Stimulated activated CD8-positive, alpha-beta memory T cell treated with anti-CD3 and anti-CD28 coated beads, Interleukin-2, amount 100 ng/mL, for 48 hours (primary cell): ENCODE measurements around the gene GNB1L.
"Not testable (repeated sequence)": the region's sequence is repeated elsewhere in the genome, so short reads cannot be mapped to it uniquely, and the experiment has no call there.

Experiments used
- DNase-seq, 2 donors: peaks; one replicate each; pipeline ENCODE4 v3.0.0-alpha.2; 2020; ENCODE audit warnings: low read depth in 2 of 2

The GNB1L gene

GRCh38 chr22:19889951-19890350 lies 35.3 kb upstream of the GNB1L start:
- no peak for DNase-seq

DNA sequence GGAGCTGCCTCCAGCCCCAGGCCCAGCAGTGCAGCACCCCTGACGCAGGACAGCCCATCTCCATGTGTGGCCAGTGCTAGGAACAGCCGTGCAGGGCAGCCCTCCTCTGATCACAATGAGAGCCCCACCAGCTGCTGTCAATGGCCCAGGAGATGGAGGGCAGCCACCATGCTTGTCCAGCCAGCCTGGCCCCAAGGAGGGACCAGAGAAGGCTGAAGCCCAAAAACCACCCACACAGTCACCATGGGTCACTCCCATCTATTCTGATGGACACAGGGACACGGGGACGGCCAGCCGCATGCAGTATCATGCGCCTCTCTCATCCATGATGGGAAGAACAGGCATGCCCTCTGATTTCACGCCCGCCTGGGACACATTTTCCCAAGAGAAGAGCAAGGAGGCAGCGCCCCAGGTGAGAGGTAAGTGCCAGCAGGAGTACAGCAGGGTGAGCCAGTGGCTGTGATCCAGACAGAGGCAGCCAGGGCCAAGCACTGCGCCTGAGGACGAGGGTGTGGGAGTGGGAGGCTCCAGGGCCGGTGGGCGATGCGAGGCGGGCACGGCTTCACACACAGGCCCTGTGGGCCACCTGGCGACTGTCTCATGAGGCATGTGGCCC lies 33.6 kb upstream of the GNB1L start:
- no peak for DNase-seq

GRCh38 chr22:19887256-19887985 lies 32.7 kb upstream of the GNB1L start:
- DNase-seq, result no peak

GRCh38 chr22:19886605-19887255 lies 32.1 kb upstream of the GNB1L start:
- DNase-seq, result no peak

DNA sequence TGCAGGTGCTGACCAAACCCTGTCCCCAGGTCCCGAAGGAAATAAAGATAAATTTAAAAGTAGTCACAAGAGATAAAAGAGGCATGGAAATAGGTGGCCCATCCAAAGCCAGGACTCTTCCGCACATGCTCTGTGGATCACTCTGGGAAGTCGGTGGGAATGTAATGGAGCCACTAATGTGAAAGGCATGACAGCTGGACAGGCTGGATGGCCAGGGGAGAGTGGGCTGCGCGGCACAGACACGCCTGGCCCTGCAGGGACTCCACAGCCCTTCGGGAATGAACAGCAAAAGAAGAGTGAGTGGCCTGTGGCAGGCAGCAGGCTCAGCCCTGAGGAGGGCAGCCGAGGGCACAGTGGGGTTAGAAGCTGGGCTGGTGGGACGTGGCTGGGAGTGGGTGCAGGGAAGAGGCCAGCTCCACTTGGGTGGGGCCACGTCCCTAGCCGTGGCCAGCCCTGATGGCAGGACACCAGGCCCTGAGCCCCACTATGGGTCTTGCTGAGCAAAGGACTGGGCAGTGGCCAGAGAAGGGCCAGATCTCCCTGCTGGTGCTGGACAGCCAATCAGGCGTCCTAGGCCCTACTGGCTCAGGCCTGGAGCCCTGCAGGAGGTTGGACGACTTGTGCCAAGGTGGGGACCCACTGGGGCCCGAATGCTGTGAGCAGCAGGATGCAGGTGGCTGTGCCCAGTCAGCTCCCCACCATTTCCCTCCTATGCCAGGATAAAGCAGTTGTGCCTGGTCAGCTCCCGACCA lies 31.3 kb upstream of the GNB1L start:
- no peak for DNase-seq

GRCh38 chr22:19884954-19885751 lies 30.5 kb upstream of the GNB1L start:
- DNase-seq, result no peak

DNA sequence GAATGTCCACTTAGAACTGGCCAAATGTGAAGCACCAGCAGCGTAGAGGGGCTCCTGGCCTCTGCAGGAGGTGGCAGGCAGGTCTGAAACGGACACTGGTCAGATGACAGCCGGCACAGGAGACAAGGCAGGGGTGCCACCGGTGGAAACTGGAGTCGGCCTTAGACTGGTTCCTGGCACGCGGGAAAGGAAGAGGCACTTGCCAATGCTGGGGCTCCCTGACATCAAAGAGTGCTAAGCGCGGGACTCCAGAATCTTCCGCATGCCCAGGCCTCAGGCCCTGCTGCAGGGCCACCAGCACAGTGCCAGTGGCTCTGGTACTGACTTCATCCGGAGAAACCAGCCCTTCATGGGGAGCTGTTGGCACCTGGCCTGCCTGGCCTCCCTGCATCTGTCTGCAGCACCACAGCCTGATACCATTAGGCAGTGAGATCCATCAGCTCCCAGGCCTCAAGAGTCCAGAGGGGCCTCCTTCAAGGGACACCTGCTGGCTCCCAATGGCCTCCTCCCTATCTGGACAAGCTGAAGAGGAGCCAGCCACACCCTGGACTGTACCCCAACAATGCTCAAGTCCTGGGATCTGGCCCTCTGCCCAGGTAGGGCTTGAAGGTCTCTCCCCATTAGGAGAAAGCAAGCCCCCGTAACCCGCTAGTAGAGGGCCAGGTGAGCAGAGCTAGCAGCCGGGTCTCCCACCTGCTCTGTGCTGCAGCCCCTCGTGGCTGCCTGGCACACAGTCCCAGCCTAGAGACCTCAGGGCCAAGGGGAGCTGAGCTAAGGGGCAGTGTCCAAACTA lies 29.7 kb upstream of the GNB1L start:
- no peak for DNase-seq

- not testable (repeated sequence) for DNase-seq
Observed at GRCh38 chr22:19883446-19883845, 28.8 kb upstream of the GNB1L start.

DNA sequence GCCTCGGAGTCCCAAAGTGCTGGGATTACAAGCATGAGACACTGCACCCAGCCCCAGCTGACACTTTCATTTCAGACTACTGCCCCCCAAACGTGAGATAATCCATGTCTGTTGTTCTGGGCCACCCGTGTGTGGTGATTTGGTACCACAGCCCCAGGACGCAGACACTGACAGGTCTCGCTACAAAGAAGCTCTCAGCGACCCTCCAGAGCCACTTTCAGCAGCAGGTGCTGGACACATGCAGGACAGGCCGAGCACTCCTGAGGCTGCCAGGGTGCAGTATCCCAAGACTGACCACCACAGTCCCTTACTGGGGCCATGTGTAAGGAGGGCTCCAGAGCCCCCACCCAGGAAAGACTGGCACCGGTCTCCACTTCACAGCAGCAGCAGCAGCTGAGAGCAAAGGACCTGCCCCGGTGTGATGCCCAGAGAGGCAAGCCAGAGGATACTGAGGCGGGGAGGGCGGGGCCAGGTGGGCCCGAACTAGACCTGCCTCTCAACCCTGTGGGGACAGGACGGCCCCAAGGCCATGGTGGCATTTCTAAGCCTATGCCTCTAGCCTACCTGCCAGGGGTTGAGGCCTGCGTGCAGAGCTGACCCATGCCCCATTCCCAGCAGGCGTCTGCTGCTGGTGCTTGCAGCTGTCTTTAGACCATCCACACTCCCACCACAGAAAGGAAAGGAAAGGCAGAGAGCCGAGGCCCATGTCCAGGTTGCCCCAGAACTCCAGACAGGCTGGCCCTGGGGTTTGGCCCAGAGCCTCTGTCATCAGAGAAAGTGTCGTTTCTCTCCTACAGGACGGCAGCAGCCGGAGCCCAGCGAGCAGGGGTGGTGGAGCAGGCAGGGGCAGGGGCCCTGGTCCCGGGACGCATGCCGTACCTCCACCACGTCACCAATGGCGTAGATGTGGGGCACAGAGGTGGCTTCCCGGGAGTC lies 28.0 kb upstream of the GNB1L start:
- no peak for DNase-seq

- no peak for DNase-seq
Observed at GRCh38 chr22:19880786-19881569, 26.3 kb upstream of the GNB1L start.

DNA sequence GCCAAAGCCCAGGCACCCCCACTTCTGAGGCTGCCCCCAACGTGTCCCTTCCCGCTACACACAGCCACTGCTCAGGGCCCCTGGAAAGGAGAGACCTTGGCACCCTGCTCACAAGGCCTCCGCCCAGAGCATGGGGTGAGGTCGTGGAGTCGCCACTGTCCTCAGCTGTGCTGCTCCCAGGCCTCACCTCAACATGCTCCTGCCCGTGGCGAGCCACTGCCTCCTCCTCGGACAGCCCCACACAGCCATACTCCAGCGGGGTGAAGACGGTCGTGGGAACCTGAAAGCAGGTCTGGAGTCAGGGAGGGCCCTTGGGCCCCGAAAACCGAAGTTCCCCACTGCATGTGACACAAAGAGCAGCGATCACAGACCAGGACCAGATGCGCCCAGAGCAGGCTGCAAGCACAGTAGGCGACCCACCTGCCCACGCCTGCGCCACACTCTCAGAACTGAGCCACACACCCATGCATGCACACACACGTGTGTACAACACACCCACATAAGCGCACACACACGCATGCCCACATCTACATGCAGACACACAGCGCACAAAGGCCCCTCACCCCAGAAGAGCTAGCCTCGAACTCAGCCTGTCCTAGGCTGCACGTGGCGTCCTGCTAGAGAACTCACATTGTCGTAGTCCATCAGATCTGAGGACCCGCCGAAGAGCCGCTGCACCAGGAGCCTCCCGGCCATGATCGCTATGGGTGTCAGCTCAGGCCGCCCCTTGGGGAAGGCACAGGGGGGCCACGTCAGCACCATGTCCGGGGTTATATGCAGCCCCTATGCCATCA lies 25.5 kb upstream of the GNB1L start:
- no peak for DNase-seq

- DNase-seq, result no peak
Observed at GRCh38 chr22:19879643-19879991, 24.9 kb upstream of the GNB1L start.

DNA sequence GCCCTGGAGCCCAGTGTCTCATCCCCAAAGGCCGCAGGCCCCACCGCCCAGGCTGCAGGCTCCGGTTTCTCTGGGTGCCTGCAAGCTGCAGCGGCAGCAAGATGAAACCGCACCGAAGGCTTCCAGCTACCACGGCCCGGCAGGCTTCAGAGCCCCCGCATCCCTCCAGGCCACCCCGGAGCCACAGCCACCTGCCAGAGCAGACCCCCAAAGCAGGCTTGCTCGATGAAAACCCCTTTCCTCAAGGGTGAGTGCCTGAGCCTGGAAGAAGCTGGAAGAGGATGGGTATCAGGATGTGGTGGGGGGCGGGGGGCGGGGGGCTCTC lies 24.5 kb upstream of the GNB1L start:
- DNase-seq, result no peak

- no peak for DNase-seq
Observed at GRCh38 chr22:19878461-19879245, 24.0 kb upstream of the GNB1L start.

GRCh38 chr22:19877626-19878339 lies 23.1 kb upstream of the GNB1L start:
- DNase-seq, result no peak

DNA sequence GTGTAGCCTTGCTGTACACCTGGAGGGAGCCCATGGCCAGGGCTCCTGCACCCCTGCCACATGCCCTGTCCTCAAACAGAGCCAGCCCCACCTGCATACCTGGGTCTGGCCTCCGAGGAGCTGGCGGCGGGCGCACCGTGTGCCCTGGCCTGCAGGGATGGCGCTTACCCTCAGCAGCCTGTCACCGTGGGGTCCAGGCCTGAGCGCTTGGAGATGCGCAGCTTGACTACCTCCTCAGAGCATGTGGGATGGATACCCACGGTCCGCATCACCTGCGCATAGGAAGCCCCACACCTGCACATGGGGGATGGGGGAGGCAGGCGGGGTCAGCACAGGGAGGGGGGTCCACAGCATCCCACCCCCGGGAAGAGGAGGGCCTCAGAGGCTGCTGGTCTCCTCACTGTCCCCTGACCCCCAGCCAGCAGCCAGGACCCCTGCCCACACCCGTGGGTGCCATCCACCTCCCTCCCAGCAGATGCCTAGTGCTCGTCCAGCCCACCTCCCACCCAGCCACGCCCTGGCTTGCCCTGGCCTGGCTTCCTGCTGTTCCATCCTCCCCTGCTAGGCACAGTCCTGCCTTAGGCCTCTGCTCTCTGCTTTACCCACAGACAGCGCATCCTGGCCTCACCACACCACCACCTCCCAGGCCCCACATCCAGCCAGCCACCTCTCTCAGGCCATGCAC lies 22.4 kb upstream of the GNB1L start:
- no peak for DNase-seq
